A549 (cell line): ENCODE results near the gene DCUN1D2. TPM values are rescaled to one million over a fixed set of nuclear protein-coding genes. Genes with fewer than 3 reads are reported as not detected.

Experiments used
- ATAC-seq, 2 experiments: fragments of 200-7000 bp in 1 of 2; fragments of >200 bp in 1 of 2; cut with Nextera tagmentation in 1 of 2; cut with Tn5 transposase in 1 of 2; 3 replicates each; pipeline versions ENCODE4 v1.8.0 to v1.9.1; 2018 to 2020; ENCODE audit warnings: mild to moderate bottlenecking in 1 of 2, moderate library complexity in 1 of 2
- CTCF ChIA-PET: fragments of 300-600 bp; sonication (Branson Sonifier 250); formaldehyde crosslinking; extraction: SDS; loops from one replicate; lab custom pipeline; 2021; ENCODE audit warnings: antibody characterized with exemption, inconsistent platforms; lab: Yijun Ruan, JAX
- POLR2A ChIA-PET: fragments of 350-600 bp; formaldehyde crosslinking; extraction: SDS; loops from one replicate; lab custom pipeline; 2021; ENCODE audit warnings: antibody characterized with exemption, inconsistent platforms; lab: Yijun Ruan, JAX
- DNase-seq, 2 experiments: peaks; one replicate each; pipeline versions ENCODE4 v3.0.0 to v3.0.0-alpha.2; 2011 to 2016; ENCODE audit warnings: low read depth in 1 of 2, low spot score in 1 of 2
- FAIRE-seq: peaks from 2 replicates; lab custom pipeline; 2011; peaks lifted over from hg19 to GRCh38; lab: Jason Lieb, UNC
- H3K27ac ChIP-seq, 2 experiments: fragments of >200 bp; sonication (Bioruptor Twin); formaldehyde crosslinking; 3 replicates each; pipeline ENCODE4 v1.5.1; 2016 to 2017
- H3K4me1 ChIP-seq: fragments of >200 bp; sonication (Bioruptor Twin); formaldehyde crosslinking; 3 replicates; pipeline ENCODE4 v1.6.1; 2016
- H3K4me2 ChIP-seq: fragments of >200 bp; sonication (Bioruptor Twin); formaldehyde crosslinking; 3 replicates; pipeline ENCODE4 v1.6.1; 2016
- H3K4me3 ChIP-seq: fragments of >200 bp; sonication (Bioruptor Twin); formaldehyde crosslinking; 3 replicates; pipeline ENCODE4 v1.5.1; 2016
- H3K9me3 ChIP-seq: fragments of >200 bp; sonication (Bioruptor Twin); formaldehyde crosslinking; 3 replicates; pipeline ENCODE4 v1.6.1; 2016
- CBX2 ChIP-seq: fragments of 200-600 bp; sonication (generic); IDR thresholded peaks from 2 replicates; pipeline ENCODE4 v1.6.1; 2016; ENCODE audit warnings: low read depth, mild to moderate bottlenecking, borderline replicate concordance
- CBX8 ChIP-seq: fragments of 200-600 bp; sonication (generic); IDR thresholded peaks from 2 replicates; pipeline ENCODE4 v1.6.1; 2016
- CHD2 ChIP-seq: fragments of 150-350 bp; IDR thresholded peaks from 2 replicates; pipeline ENCODE4 v1.6.1; 2014; ENCODE audit warnings: low read length; ENCODE audit not compliant: partially characterized antibody
- EHF ChIP-seq: fragments of 250-450 bp; sonication (Bioruptor Pico); IDR thresholded peaks from 2 replicates; pipeline ENCODE4 v1.5.0; 2020; ENCODE audit warnings: mild to moderate bottlenecking
- FOSB ChIP-seq: fragments of 250-450 bp; sonication (Bioruptor Pico); IDR thresholded peaks from 2 replicates; pipeline ENCODE4 v1.5.0; 2020; ENCODE audit warnings: mild to moderate bottlenecking, moderate library complexity
- FOSL2 ChIP-seq, 2 experiments: fragments of 450-650 bp in 1 of 2; fragments of >200 bp in 1 of 2; sonication (Bioruptor Twin) in 1 of 2; formaldehyde crosslinking; IDR thresholded peaks; 2 replicates each; pipeline versions ENCODE4 v1.5.0 to v1.6.1; 2016 to 2020; ENCODE audit warnings: mild to moderate bottlenecking in 1 of 2, moderate library complexity in 1 of 2
- HOXA7 ChIP-seq: fragments of 250-450 bp; sonication (Bioruptor Pico); IDR thresholded peaks from 2 replicates; pipeline ENCODE4 v1.5.0; 2020; ENCODE audit warnings: mild to moderate bottlenecking, moderate library complexity
- HOXB13 ChIP-seq: fragments of 250-450 bp; sonication (Bioruptor Pico); IDR thresholded peaks from 2 replicates; pipeline ENCODE4 v1.5.0; 2020; ENCODE audit warnings: low read depth, mild to moderate bottlenecking, moderate library complexity
- HOXB5 ChIP-seq: fragments of 250-450 bp; sonication (Bioruptor Pico); IDR thresholded peaks from 2 replicates; pipeline ENCODE4 v1.5.0; 2020; ENCODE audit warnings: mild to moderate bottlenecking, moderate library complexity
- JUN ChIP-seq, 2 experiments: fragments of >200 bp; sonication (Bioruptor Twin); formaldehyde crosslinking; IDR thresholded peaks; 2 replicates in 1 of 2; 3 replicates in 1 of 2; pipeline ENCODE4 v1.6.1; 2016 to 2017
- MAFK ChIP-seq: fragments of 450-650 bp; IDR thresholded peaks from 2 replicates; pipeline ENCODE4 v1.6.1; 2014; ENCODE audit not compliant: partially characterized antibody
- MYC ChIP-seq: IDR thresholded peaks from 2 replicates; pipeline ENCODE4 v1.6.1; 2012; ENCODE audit warnings: mild to moderate bottlenecking, inconsistent platforms, low read length, improper control_type of control experiment, borderline replicate concordance
- NPAS2 ChIP-seq: fragments of 250-450 bp; sonication (Bioruptor Pico); IDR thresholded peaks from 2 replicates; pipeline ENCODE4 v1.8.0; 2022; ENCODE audit warnings: mild to moderate bottlenecking, moderate library complexity, borderline replicate concordance
- PBX3 ChIP-seq: IDR thresholded peaks from 2 replicates; pipeline ENCODE4 v1.6.1; 2012
- PHF8 ChIP-seq: fragments of 200-600 bp; sonication (generic); IDR thresholded peaks from 2 replicates; pipeline ENCODE4 v1.6.1; 2016; ENCODE audit warnings: low read depth, mild to moderate bottlenecking, antibody characterized with exemption, moderate library complexity, borderline replicate concordance
- RCOR1 ChIP-seq: fragments of 150-350 bp; IDR thresholded peaks from 2 replicates; pipeline ENCODE4 v1.6.1; 2014; ENCODE audit warnings: antibody characterized with exemption, low read length, low read depth
- TFCP2L1 ChIP-seq: fragments of 250-450 bp; sonication (Bioruptor Pico); IDR thresholded peaks from 2 replicates; pipeline ENCODE4 v1.5.0; 2021; ENCODE audit warnings: mild to moderate bottlenecking
- ZFP36 ChIP-seq: fragments of 450-650 bp; IDR thresholded peaks from 2 replicates; pipeline ENCODE4 v1.6.1; 2014; ENCODE audit warnings: borderline replicate concordance; ENCODE audit not compliant: partially characterized antibody
- WGBS: methylation state at CpG from one replicate; pipeline ENCODE4 v1.1.6; 2017; ENCODE audit errors: missing lambda C conversion rate; 5-methylcytosine and 5-hydroxymethylcytosine counted together
- polyA plus RNA-seq, 4 experiments: library from polyadenylated mRNA; depleted of rRNA in 3 of 4; stranded (reverse); fragments of >200 nt; fragmentation: RNase III in 1 of 4; extraction: RNeasy Plus Mini Kit Qiagen cat#74134 plus additional on column Dnase treatment in 1 of 4; gene quantifications; 2 replicates in 3 of 4; 3 replicates in 1 of 4; pipeline ENCODE4 v1.2.3, GENCODE V29; 2011 to 2017
- TF ChIP-seq, protein P1 (sequence below): fragments of >200 bp; sonication (Bioruptor Twin); formaldehyde crosslinking; IDR thresholded peaks from 3 replicates; pipeline ENCODE4 v1.5.1; 2016

Gene DCUN1D2
- polyA plus RNA-seq, 2 of the 4 experiments (the other 2 are of a cell fraction): 8.4 to 8.6 TPM

DNA sequence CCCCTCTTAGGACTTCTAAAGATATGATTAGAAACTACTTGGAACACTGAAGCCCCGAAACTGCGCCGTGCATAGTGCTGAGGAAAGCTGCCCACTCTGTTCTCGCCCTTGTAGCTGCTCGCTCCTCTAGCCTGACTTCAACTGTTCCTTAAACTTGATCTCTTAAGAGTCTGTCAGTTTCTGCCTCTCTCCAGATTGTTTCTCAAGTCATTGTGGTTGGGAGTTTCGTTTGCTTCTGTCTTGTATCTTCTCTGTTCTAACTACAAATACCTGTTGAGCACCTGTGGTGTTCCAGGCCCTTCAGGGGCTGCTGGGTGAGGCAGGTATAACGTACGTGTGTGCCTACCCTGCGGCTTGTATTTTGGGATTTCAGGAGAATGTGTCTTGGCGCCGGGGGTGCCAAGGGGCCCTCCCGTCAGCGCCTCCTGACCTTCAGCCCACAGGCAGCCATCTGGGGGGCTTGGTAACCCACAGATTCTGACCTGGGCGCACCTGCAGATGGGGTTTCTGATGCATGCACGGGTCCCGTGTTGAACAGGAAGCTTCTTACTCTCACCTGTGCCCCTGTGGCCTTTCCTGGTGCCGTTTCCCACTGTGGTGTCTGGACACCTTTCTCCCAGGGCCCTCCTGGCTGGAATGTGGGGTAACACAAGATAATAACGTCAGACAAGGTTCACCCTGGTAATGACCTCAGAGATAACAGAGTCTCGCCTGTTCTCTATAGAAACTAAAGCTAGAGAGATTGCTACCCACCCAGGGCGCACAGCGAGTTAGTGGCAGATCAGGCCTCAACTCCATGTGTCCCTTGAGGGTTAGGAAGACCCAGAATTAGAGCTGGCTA, 17.2 kb upstream of the DCUN1D2 start:
- no peak overlapping the region for H3K27ac ChIP-seq
- ATAC-seq: no peak
- no peak overlapping the region for H3K4me3 ChIP-seq
- no peaks in the 10 kb centered on the region for H3K9me3 ChIP-seq
- no peak for TF ChIP-seq EHF (CRISPR knock-in tag)
- TF ChIP-seq HOXB5: no peak
- TF ChIP-seq FOSB (CRISPR knock-in tag): no peak
- no peak for TF ChIP-seq CBX2
- no peak for TF ChIP-seq MAFK
- no peak for TF ChIP-seq NPAS2 (CRISPR knock-in tag)
- TF ChIP-seq CBX8: no peak
- TF ChIP-seq FOSL2 (IDR thresholded peaks at IDR 0.05): no peak
- no peak for TF ChIP-seq FOSL2 (CRISPR knock-in tag; IDR thresholded peaks at IDR 0.05)
- no peak for TF ChIP-seq HOXA7 (CRISPR knock-in tag)
- no peak for TF ChIP-seq MYC
- TF ChIP-seq CHD2: no peak
- TF ChIP-seq TFCP2L1 (CRISPR knock-in tag): no peak
- TF ChIP-seq HOXB13 (CRISPR knock-in tag): no peak
- no peak for TF ChIP-seq PBX3
- TF ChIP-seq JUN (IDR thresholded peaks at IDR 0.05): no peak
- no peak for TF ChIP-seq PHF8
- DNase-seq: no peak
- ChIA-PET CTCF (no interaction called here), POLR2A (no interaction called here)
- H3K4me1 ChIP-seq: no peaks in the 10 kb centered on the region
- no peak overlapping the region for H3K4me2 ChIP-seq
- 74% methylated on average over 14 of the region's 21 CpGs for WGBS
- FAIRE-seq: no peak

DNA sequence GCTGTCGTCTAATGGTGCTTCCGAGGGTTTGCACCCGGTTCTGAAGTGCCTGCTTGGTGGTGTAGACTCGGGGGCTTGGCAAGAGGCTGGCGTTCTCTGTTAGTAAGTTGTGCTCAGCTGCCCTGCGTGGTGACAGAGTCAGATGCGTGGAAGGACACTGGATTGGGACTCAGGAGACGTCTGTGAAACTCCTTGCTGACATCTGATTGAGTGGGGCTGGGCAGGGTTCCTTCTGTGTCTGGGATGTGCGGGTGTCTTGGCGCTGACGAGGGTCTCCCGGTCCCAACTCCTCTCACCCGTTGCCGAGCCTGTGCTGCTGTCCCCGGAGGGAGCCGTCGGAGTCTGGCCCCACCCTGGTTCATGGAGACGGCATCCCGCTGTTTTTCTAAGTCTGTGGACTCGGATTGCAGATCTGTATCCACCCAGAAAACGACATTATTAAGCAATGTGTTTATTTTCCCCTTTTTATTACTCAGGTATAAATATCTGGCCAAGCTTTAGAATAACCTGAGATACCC, 16.4 kb upstream of the DCUN1D2 start:
- WGBS: 81% methylated on average over 21 of the region's 21 CpGs
- H3K4me1 ChIP-seq: no peaks in the 10 kb centered on the region
- CTCF ChIA-PET: no interaction called here
- no peak overlapping the region for H3K27ac ChIP-seq
- FAIRE-seq (no peak), ATAC-seq (no peak), DNase-seq (no peak)
- no peaks in the 10 kb centered on the region for H3K9me3 ChIP-seq
- TF ChIP-seq PHF8 (no peak), ZFP36 (no peak)
- TF ChIP-seq, protein P1, sequence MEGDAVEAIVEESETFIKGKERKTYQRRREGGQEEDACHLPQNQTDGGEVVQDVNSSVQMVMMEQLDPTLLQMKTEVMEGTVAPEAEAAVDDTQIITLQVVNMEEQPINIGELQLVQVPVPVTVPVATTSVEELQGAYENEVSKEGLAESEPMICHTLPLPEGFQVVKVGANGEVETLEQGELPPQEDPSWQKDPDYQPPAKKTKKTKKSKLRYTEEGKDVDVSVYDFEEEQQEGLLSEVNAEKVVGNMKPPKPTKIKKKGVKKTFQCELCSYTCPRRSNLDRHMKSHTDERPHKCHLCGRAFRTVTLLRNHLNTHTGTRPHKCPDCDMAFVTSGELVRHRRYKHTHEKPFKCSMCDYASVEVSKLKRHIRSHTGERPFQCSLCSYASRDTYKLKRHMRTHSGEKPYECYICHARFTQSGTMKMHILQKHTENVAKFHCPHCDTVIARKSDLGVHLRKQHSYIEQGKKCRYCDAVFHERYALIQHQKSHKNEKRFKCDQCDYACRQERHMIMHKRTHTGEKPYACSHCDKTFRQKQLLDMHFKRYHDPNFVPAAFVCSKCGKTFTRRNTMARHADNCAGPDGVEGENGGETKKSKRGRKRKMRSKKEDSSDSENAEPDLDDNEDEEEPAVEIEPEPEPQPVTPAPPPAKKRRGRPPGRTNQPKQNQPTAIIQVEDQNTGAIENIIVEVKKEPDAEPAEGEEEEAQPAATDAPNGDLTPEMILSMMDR: no peak
- no peak overlapping the region for H3K4me2 ChIP-seq
- H3K4me3 ChIP-seq: no peak overlapping the region
- POLR2A ChIA-PET: no interaction called here

DNA sequence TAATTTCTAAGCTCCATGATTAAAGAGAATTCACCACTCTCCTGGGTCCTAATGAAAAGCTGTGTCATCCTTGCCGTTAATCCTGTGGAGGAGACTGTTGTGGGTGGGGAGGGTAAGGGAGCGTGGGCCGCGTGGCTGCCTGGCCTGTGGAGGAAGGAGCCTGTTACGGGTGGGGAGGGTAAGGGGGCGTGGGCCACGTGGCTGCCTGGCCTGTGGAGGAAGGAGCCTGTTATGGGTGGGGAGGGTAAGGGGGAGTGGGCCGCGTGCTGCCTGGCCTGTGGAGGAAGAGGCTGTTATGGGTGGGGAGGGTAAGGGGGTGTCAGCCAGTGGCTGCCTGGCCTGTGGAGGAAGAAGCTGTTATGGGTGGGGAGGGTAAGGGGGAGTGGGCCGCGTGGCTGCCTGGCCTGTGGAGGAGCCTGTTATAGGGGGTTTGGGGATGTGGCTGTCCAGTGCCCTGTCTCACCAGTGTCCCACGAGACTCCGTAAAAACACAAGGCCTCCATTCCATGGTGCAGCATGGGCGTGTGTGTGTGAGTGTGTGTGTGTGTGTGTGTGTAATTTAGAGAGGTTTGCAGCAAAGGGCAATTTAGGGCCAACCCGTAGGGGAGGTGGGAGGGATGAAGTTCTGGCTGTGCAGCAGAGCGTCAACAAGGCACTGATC, 15.6 kb upstream of the DCUN1D2 start:
- FAIRE-seq (no peak), ATAC-seq (no peak), DNase-seq (no peak)
- no peak for TF ChIP-seq RCOR1
- Histone ChIP-seq H3K9me3 (no peaks in the 10 kb centered on the region), H3K4me2 (no peak overlapping the region), H3K4me1 (no peaks in the 10 kb centered on the region), H3K4me3 (no peak overlapping the region), H3K27ac (no peak overlapping the region)
- WGBS: 85% methylated on average over 7 of the region's 16 CpGs
- CTCF ChIA-PET: no interaction called here
- POLR2A ChIA-PET: no interaction called here
